Activated CD4-positive, alpha-beta T cell treated with anti-CD3 and anti-CD28 coated beads, Interleukin-2, Interleukin-4, amounts not matched to agents 100 ng/mL and 50 ng/mL, durations not matched to agents 16 hours and 8 hours (primary cell): ENCODE data around the gene ZNF649.

ENCODE experiments used
- DNase-seq: peaks from one replicate; pipeline ENCODE4 v3.0.0-alpha.2; 2020; ENCODE audit warnings: low spot score

ZNF649 gene

GRCh38 chr19:51887522-51888498, 17.0 kb downstream of the ZNF649 start, which contains the start of gene ZNF577:
TSS of gene ZNF577 (minus strand) at chr19:51887951. CDS start at chr19:51880382, 7,569 bp downstream.
- DNase-seq, result peak; percentile 58

- no peak for DNase-seq
Observed at GRCh38 chr19:51884713-51885112, 20.1 kb downstream of the ZNF649 start.

GRCh38 chr19:51882518-51882917, 22.3 kb downstream of the ZNF649 start:
- no peak for DNase-seq

- no peak for DNase-seq
Observed at GRCh38 chr19:51873097-51873496, 31.7 kb downstream of the ZNF649 start.

GRCh38 chr19:51861870-51862622, 42.8 kb downstream of the ZNF649 start:
- DNase-seq, result no peak
